Measurements from ENCODE around the gene DNAJB4. TPM values are rescaled to one million over a fixed set of nuclear protein-coding genes. Genes with fewer than 3 reads are reported as not detected.
"Not testable (repeated sequence)": the region's sequence is repeated elsewhere in the genome, so short reads cannot be mapped to it uniquely, and the experiment has no call there.

The DNAJB4 gene
- total RNA-seq, 1 experiment from 2014 or later, result 28.5 TPM

- H3K36me3 Mint-ChIP-seq (ENCODE audit: insufficient read depth, unreplicated experiment), result peaks cover 28% of the 10 kb centered on the region
- intact Hi-C loops (cut with micrococcal nuclease), result no loop called here
- no peak for DNase-seq (ENCODE audit: unreplicated experiment)
- H3K9me3 Mint-ChIP-seq (ENCODE audit: unreplicated experiment), result no peaks in the 10 kb centered on the region
- no peak overlapping the region for H3K4me3 Mint-ChIP-seq (ENCODE audit: unreplicated experiment)
- CTCF ChIA-PET, result interaction anchor here (0.6 to 1.0 kb wide), 5 partner anchors 17 to 271 kb away, joined by 3 to 6 read pairs (median 3); no protein-coding TSS in a partner anchor
- no TSS peak for BruUV-seq (replicated peaks)
- POLR2A ChIA-PET, result interaction anchor here (0.6 to 17.0 kb wide), 5 partner anchors 10 to 142 kb away, joined by 3 to 598 read pairs (median 8); partner anchors contain the start of gene FUBP1
- TF ChIP-seq CTCF (IDR thresholded peaks at IDR 0.05; ENCODE audit: unreplicated experiment), result no peak
- H3K4me1 Mint-ChIP-seq (ENCODE audit: insufficient read depth, unreplicated experiment), result peaks cover 9% of the 10 kb centered on the region
- no peak overlapping the region for H3K27ac Mint-ChIP-seq (ENCODE audit: low read depth, unreplicated experiment)
- no peaks in the 10 kb centered on the region for H3K27me3 Mint-ChIP-seq (ENCODE audit: insufficient read depth, unreplicated experiment)
Observed at GRCh38 chr1:78009836-78010235, 5.1 kb downstream of the DNAJB4 start.

- Mint-ChIP-seq H3K9me3 (ENCODE audit: unreplicated experiment) (no peaks in the 10 kb centered on the region), H3K4me3 (ENCODE audit: unreplicated experiment) (no peak overlapping the region), H3K4me1 (ENCODE audit: insufficient read depth, unreplicated experiment) (peaks cover 15% of the 10 kb centered on the region), H3K36me3 (ENCODE audit: insufficient read depth, unreplicated experiment) (peaks cover 38% of the 10 kb centered on the region), H3K27me3 (ENCODE audit: insufficient read depth, unreplicated experiment) (no peaks in the 10 kb centered on the region), H3K27ac (ENCODE audit: low read depth, unreplicated experiment) (no peak overlapping the region)
- BruUV-seq (replicated peaks), result no TSS peak
- no peak for DNase-seq (ENCODE audit: unreplicated experiment)
- no peak for TF ChIP-seq CTCF (IDR thresholded peaks at IDR 0.05; ENCODE audit: unreplicated experiment)
- POLR2A ChIA-PET, result interaction anchor here (1.8 to 17.0 kb wide), 2 partner anchors 8 to 33 kb away, joined by 8 to 598 read pairs; partner anchors contain the start of gene FUBP1
- CTCF ChIA-PET, result interaction anchor here (0.5 kb wide), 1 partner anchor 360 kb away, joined by 5 read pairs; no protein-coding TSS in a partner anchor
- intact Hi-C loops (cut with micrococcal nuclease), result no loop called here
Observed at GRCh38 chr1:78011050-78011449, 6.3 kb downstream of the DNAJB4 start.

- POLR2A ChIA-PET, result interaction anchor here (0.7 to 2.5 kb wide), 3 partner anchors 10 to 39 kb away, joined by 3 to 17 read pairs (median 7); partner anchors contain the start of gene DNAJB4
- DNase-seq (ENCODE audit: unreplicated experiment), result no peak
- no peaks in the 10 kb centered on the region for H3K27me3 Mint-ChIP-seq (ENCODE audit: insufficient read depth, unreplicated experiment)
- BruUV-seq (replicated peaks), result no TSS peak
- H3K4me1 Mint-ChIP-seq (ENCODE audit: insufficient read depth, unreplicated experiment), result peaks cover 9% of the 10 kb centered on the region
- no peak overlapping the region for H3K27ac Mint-ChIP-seq (ENCODE audit: low read depth, unreplicated experiment)
- H3K36me3 Mint-ChIP-seq (ENCODE audit: insufficient read depth, unreplicated experiment), result peaks cover 73% of the 10 kb centered on the region
- intact Hi-C loops (cut with micrococcal nuclease), result no loop called here
- CTCF ChIA-PET, result interaction anchor here (1.0 to 1.4 kb wide), 2 partner anchors 10 to 93 kb away, joined by 3 to 4 read pairs; partner anchors contain the start of gene DNAJB4
- H3K4me3 Mint-ChIP-seq (ENCODE audit: unreplicated experiment), result no peak overlapping the region
- TF ChIP-seq CTCF (IDR thresholded peaks at IDR 0.05; ENCODE audit: unreplicated experiment), result no peak
- no peaks in the 10 kb centered on the region for H3K9me3 Mint-ChIP-seq (ENCODE audit: unreplicated experiment)
Observed at GRCh38 chr1:78015148-78015547, 10.4 kb downstream of the DNAJB4 start.

GRCh38 chr1:78019024-78019423 is 14.3 kb downstream of the DNAJB4 start:
- TF ChIP-seq CTCF (IDR thresholded peaks at IDR 0.05; ENCODE audit: unreplicated experiment), result no peak
- Mint-ChIP-seq H3K9me3 (ENCODE audit: unreplicated experiment) (no peaks in the 10 kb centered on the region), H3K4me3 (ENCODE audit: unreplicated experiment) (no peak overlapping the region), H3K4me1 (ENCODE audit: insufficient read depth, unreplicated experiment) (peaks cover 9% of the 10 kb centered on the region), H3K27ac (ENCODE audit: low read depth, unreplicated experiment) (no peak overlapping the region), H3K36me3 (ENCODE audit: insufficient read depth, unreplicated experiment) (peaks cover 65% of the 10 kb centered on the region), H3K27me3 (ENCODE audit: insufficient read depth, unreplicated experiment) (no peaks in the 10 kb centered on the region)
- BruUV-seq (replicated peaks), result no TSS peak
- ChIA-PET CTCF (interaction anchor here (0.6 to 1.6 kb wide), 2 partner anchors 95 to 379 kb away, joined by 3 to 7 read pairs; no protein-coding TSS in a partner anchor), POLR2A (interaction anchor here (1.6 to 2.2 kb wide), 5 partner anchors 9 to 40 kb away, joined by 5 to 16 read pairs (median 9); partner anchors contain the start of genes DNAJB4 and FUBP1)
- intact Hi-C loops (cut with micrococcal nuclease), result no loop called here
- DNase-seq (ENCODE audit: unreplicated experiment), result no peak

GRCh38 chr1:78021134-78021533 is 16.4 kb downstream of the DNAJB4 start:
- intact Hi-C loops (cut with micrococcal nuclease); H3K4me1 Mint-ChIP-seq (ENCODE audit: insufficient read depth, unreplicated experiment); H3K9me3 Mint-ChIP-seq (ENCODE audit: unreplicated experiment); H3K27ac Mint-ChIP-seq (ENCODE audit: low read depth, unreplicated experiment); H3K27me3 Mint-ChIP-seq (ENCODE audit: insufficient read depth, unreplicated experiment); CTCF ChIA-PET; BruUV-seq (replicated peaks); DNase-seq (ENCODE audit: unreplicated experiment); H3K4me3 Mint-ChIP-seq (ENCODE audit: unreplicated experiment): not testable (repeated sequence)
- H3K36me3 Mint-ChIP-seq (ENCODE audit: insufficient read depth, unreplicated experiment), result peaks cover 44% of the 10 kb centered on the region
- POLR2A ChIA-PET, result interaction anchor here (2.0 kb wide), 1 partner anchor 13 kb away, joined by 9 read pairs; no protein-coding TSS in a partner anchor
